Esophagus squamous epithelium (tissue), 4 donors: Measurements from ENCODE around the gene RXFP4.

Source experiments
- CTCF ChIP-seq, 6 experiments: fragments of 450-650 bp in 4 of 6; fragments of 200-600 bp in 2 of 6; sonication (generic) in 2 of 6; IDR thresholded peaks; one replicate each; pipeline ENCODE4 v1.5.1; 2016 to 2019; ENCODE audit warnings: antibody characterized with exemption in 6 of 6, mild to moderate bottlenecking in 4 of 6, moderate library complexity in 4 of 6
- POLR2A ChIP-seq, 4 donors: fragments of 450-650 bp; IDR thresholded peaks; one replicate each; pipeline ENCODE4 v1.6.1; 2017; ENCODE audit warnings: antibody characterized with exemption in 4 of 4, mild to moderate bottlenecking in 4 of 4, moderate library complexity in 3 of 4

GRCh38 chr1:155960081-155960745 is 18.8 kb downstream of the RXFP4 start:
- TF ChIP-seq POLR2A (IDR thresholded peaks at IDR 0.05): no peak
- no peak for TF ChIP-seq CTCF (IDR thresholded peaks at IDR 0.05)
